Hepatocyte (in vitro differentiated cells): ENCODE results near the gene PRR36. TPM values are rescaled to one million over a fixed set of nuclear protein-coding genes. Genes with fewer than 3 reads are reported as not detected.
A peak's percentile ranks its signal among the peaks of the same experiment; 100 is the strongest.

Source experiments
- DNase-seq: peaks from one replicate; pipeline ENCODE4 v3.0.0-alpha.2; 2016; ENCODE audit warnings: low spot score
- H2AFZ ChIP-seq: fragments of 200-600 bp; sonication (generic); 2 replicates; pipeline ENCODE4 v1.6.0; 2016; ENCODE audit warnings: antibody characterized with exemption, mild to moderate bottlenecking
- H3K27ac ChIP-seq: fragments of 200-600 bp; sonication (generic); 2 replicates; pipeline ENCODE4 v1.5.1; 2016; ENCODE audit warnings: mild to moderate bottlenecking
- H3K27me3 ChIP-seq: fragments of 200-600 bp; sonication (generic); 2 replicates; pipeline ENCODE4 v1.6.1; 2016
- H3K36me3 ChIP-seq: fragments of 200-600 bp; sonication (generic); replicated peaks from 2 replicates; pipeline ENCODE4 v1.5.1; 2016; ENCODE audit warnings: low read depth; ENCODE audit not compliant: insufficient read depth
- H3K4me1 ChIP-seq: fragments of 200-600 bp; sonication (generic); 2 replicates; pipeline ENCODE4 v1.5.1; 2016; ENCODE audit warnings: mild to moderate bottlenecking, moderate library complexity; ENCODE audit not compliant: insufficient read depth
- H3K4me2 ChIP-seq: fragments of 200-600 bp; sonication (generic); 2 replicates; pipeline ENCODE4 v1.6.0; 2016
- H3K4me3 ChIP-seq: fragments of 200-600 bp; sonication (generic); 2 replicates; pipeline ENCODE4 v1.5.1; 2016; ENCODE audit warnings: mild to moderate bottlenecking
- H3K79me2 ChIP-seq: fragments of 200-600 bp; sonication (generic); 2 replicates; pipeline ENCODE4 v1.6.0; 2017; ENCODE audit warnings: mild to moderate bottlenecking
- H3K9me2 ChIP-seq: fragments of 200-600 bp; sonication (generic); replicated peaks from 2 replicates; pipeline ENCODE4 v1.6.0; 2017; ENCODE audit warnings: mild to moderate bottlenecking; ENCODE audit not compliant: insufficient read depth
- H3K9me3 ChIP-seq: fragments of 200-600 bp; sonication (generic); 2 replicates; pipeline ENCODE4 v1.5.1; 2016; ENCODE audit warnings: low read depth, mild to moderate bottlenecking
- H4K20me1 ChIP-seq: fragments of 200-600 bp; sonication (generic); 2 replicates; pipeline ENCODE4 v1.6.0; 2016; ENCODE audit warnings: mild to moderate bottlenecking; ENCODE audit not compliant: insufficient read depth, poor library complexity, severe bottlenecking
- EZH2 ChIP-seq: fragments of 200-600 bp; sonication (generic); IDR thresholded peaks from 2 replicates; pipeline ENCODE4 v1.6.1; 2016; ENCODE audit warnings: antibody characterized with exemption, mild to moderate bottlenecking, borderline replicate concordance
- EZH2phosphoT487 ChIP-seq: fragments of 200-600 bp; sonication (generic); IDR thresholded peaks from one replicate; pipeline ENCODE4 v1.6.1; 2018; ENCODE audit warnings: antibody characterized with exemption, mild to moderate bottlenecking, low read depth, moderate library complexity; ENCODE audit not compliant: unreplicated experiment, severe bottlenecking
- whole genome bisulfite sequencing: methylation state at CpG from one replicate; pipeline ENCODE4 v1.1.6; 2016; ENCODE audit warnings: low lambda C conversion rate; ENCODE audit errors: missing lambda C conversion rate; 5-methylcytosine and 5-hydroxymethylcytosine counted together
- polyA plus RNA-seq: library from polyadenylated mRNA; unstranded; fragments of >200 nt; fragmentation: Nextera tagmentation; extraction: Ambion mirVana; gene quantifications from 2 replicates; pipeline ENCODE4 v1.2.1, GENCODE V29; 2016
- total RNA-seq: library from RNA; depleted of rRNA; stranded (reverse); fragments of >200 nt; gene quantifications from 2 replicates; pipeline ENCODE4 v1.2.3, GENCODE V29; 2014
- TF ChIP-seq, protein P1 (sequence below): fragments of 200-600 bp; sonication (generic); IDR thresholded peaks from 2 replicates; pipeline ENCODE4 v1.5.1; 2016; ENCODE audit warnings: antibody characterized with exemption, mild to moderate bottlenecking; ENCODE audit not compliant: poor library complexity

PRR36 gene
- total RNA-seq (0.40 and 1.00 TPM in 2 replicates), polyA plus RNA-seq (2.5 and 5.4 TPM in 2 replicates)

DNA sequence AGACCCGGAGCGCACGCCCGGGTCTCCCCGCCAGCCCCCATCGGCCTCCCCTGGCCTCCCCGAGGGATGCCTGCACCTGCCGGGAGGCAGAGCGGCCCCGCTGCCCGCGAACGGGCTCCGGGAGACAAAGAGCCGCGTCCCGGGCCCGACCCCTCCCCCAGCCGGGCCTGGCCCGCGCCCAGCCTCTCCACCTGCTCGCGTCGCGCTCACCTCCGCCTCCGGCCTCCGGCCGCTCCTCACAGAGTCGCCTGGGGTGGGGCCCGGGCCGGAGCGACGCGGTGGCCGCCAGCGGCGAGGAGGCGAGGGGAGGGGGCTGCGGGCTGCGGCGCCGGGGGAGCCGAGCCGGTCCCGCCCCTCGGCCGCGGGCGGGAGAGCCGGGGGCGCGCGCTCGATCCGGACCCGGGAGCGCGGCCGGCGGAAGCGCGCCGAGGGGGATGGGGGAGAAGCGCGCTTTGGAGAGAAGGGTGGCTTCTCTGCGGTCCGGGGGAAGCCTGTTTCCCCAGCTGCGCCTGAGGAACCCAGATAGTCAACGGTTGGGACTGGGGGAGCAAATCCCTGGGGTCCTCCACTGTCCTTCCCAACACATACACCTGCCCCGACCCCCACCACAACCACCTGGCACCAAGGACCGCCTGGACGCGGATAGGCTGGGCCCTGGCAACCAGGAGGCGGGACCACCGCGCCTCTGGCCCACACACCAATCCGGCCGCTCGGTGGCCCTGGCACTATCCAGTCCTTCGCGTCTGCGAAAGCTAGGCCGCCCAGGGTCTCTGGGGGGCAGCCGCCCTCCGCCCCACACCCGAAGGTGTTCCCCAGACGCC, at the start of gene PRR36:
PRR36 (minus strand) TSS at position 315 of the 821 bp plus-strand sequence. CDS start 701 bp downstream, outside the sequence.
- Histone ChIP-seq H2AFZ (peak within 1 kb of the TSS; percentile 52), H3K36me3 (no peaks in the 10 kb centered on the region), H3K79me2 (no peaks in the 10 kb centered on the region), H3K4me1 (peaks cover 4% of the 10 kb centered on the region), H3K9me3 (no peaks in the 10 kb centered on the region), H3K27ac (no peak within 1 kb of the TSS), H3K27me3 (peaks cover 17% of the 10 kb centered on the region), H4K20me1 (no peaks in the 10 kb centered on the region), H3K4me3 (peak within 1 kb of the TSS; percentile 27), H3K9me2 (no peaks in the 10 kb centered on the region), H3K4me2 (peak within 1 kb of the TSS; percentile 91)
- 4% methylated on average over 37 of the region's 88 CpGs for WGBS
- DNase-seq: peak; percentile 76
- TF ChIP-seq EZH2phosphoT487: no peak
- peak; percentile 74 for TF ChIP-seq EZH2

DNA sequence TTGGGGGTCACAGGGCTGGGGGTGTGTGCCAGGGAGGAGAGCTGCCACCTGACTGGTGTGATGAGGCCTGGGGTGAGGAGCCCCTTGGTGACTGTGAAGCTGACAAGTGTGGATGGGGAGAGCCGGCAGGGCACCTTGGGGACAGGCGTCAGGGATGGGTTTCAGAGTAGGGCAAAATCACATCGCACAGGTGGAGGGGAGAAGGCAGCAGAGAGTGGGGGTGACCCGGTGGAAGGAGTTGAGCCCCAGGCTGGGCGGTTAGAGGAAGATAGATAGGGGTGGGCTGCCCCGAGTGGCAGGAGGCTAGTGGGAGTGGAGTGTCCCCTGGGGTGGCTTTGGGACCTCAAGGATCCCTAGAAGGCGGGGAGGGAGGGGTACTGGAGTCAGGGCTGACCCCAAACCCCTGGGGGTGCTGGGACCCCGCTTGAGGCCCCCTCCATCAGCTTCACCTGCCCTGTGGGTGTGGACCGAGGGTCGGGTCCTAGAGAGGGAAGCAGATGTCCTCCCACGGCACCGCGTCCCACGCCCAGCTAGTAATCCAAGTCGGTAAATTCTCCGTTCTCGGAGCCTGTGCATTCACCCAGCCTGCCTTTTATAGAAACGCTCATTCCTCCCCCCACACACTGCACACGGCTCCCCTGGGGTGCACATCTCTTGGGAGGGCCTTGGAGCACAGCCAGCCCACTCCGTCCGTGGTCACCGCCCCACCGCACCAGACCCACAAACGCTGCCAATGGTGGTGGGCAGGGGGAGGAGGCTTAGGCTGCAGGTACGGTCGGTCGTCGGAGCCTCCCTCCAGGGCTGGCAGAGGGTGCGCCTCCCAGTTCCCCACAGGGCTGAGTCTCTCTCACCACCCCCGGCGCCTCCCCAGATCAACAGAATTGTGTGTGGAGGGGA, 49.4 kb upstream of the PRR36 start:
- Histone ChIP-seq H3K4me1 (peaks cover 23% of the 10 kb centered on the region), H3K27ac (no peak overlapping the region), H3K9me3 (no peaks in the 10 kb centered on the region), H2AFZ (no peak overlapping the region), H3K27me3 (no peaks in the 10 kb centered on the region), H3K79me2 (no peaks in the 10 kb centered on the region), H3K9me2 (no peaks in the 10 kb centered on the region), H4K20me1 (no peaks in the 10 kb centered on the region), H3K4me2 (no peak overlapping the region), H3K4me3 (no peak overlapping the region), H3K36me3 (no peaks in the 10 kb centered on the region)
- no peak for DNase-seq
- TF ChIP-seq, protein P1, sequence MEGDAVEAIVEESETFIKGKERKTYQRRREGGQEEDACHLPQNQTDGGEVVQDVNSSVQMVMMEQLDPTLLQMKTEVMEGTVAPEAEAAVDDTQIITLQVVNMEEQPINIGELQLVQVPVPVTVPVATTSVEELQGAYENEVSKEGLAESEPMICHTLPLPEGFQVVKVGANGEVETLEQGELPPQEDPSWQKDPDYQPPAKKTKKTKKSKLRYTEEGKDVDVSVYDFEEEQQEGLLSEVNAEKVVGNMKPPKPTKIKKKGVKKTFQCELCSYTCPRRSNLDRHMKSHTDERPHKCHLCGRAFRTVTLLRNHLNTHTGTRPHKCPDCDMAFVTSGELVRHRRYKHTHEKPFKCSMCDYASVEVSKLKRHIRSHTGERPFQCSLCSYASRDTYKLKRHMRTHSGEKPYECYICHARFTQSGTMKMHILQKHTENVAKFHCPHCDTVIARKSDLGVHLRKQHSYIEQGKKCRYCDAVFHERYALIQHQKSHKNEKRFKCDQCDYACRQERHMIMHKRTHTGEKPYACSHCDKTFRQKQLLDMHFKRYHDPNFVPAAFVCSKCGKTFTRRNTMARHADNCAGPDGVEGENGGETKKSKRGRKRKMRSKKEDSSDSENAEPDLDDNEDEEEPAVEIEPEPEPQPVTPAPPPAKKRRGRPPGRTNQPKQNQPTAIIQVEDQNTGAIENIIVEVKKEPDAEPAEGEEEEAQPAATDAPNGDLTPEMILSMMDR: no peak
- TF ChIP-seq EZH2: no peak
- no peak for TF ChIP-seq EZH2phosphoT487
- WGBS: 90% methylated on average over 30 of the region's 31 CpGs

DNA sequence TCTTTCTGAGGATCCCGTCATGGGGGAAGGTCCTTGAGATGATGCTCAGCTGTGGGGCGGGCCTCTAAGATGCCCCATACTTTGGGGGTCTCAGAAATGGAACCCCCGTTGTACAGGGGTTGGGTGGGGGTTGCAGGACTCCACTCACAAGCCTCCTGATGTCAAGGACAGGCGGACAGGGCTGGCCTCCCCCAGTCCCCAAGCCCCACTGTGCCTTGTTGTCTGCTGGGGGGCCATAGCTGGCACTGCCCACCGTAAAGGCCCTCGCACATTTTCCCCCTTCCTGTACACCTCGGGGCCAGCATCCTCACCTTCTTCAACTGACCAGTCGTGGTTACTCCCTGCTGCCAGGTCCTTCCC, 48.6 kb upstream of the PRR36 start:
- Histone ChIP-seq H3K4me1 (peaks cover 23% of the 10 kb centered on the region), H3K79me2 (no peaks in the 10 kb centered on the region), H3K27me3 (peaks cover under 1% of the 10 kb centered on the region), H3K9me3 (no peaks in the 10 kb centered on the region), H3K27ac (no peak overlapping the region), H3K9me2 (no peaks in the 10 kb centered on the region), H2AFZ (no peak overlapping the region), H3K4me3 (no peak overlapping the region), H4K20me1 (no peaks in the 10 kb centered on the region), H3K4me2 (no peak overlapping the region), H3K36me3 (no peaks in the 10 kb centered on the region)
- no peak for TF ChIP-seq EZH2phosphoT487
- no peak for TF ChIP-seq EZH2
- TF ChIP-seq, protein P1: no peak
- 96% methylated on average over 6 of the region's 8 CpGs for WGBS
- DNase-seq: no peak
